Body of pancreas (tissue), 4 donors: ENCODE data around the gene SLC6A8. TPM values are rescaled to one million over a fixed set of nuclear protein-coding genes. Genes with fewer than 3 reads are reported as not detected.
A peak's percentile ranks its signal among the peaks of the same experiment; 100 is the strongest.
"Not testable (repeated sequence)": the region's sequence is repeated elsewhere in the genome, so short reads cannot be mapped to it uniquely, and the experiment has no call there.

Source experiments
- ATAC-seq: fragments of 150-250 bp; one replicate; pipeline ENCODE4 v1.9.1; 2016
- DNase-seq, 4 donors: peaks; one replicate each; pipeline ENCODE4 v3.0.0-alpha.2; 2019
- H3K27ac ChIP-seq, 4 donors: fragments of 200-600 bp; sonication (generic); 1 replicate in 3 of 4; 2 replicates in 1 of 4; pipeline versions ENCODE4 v1.5.1 to v1.6.1; 2016 to 2019; ENCODE audit warnings: mild to moderate bottlenecking in 1 of 4, mixed read lengths in 1 of 4, moderate library complexity in 1 of 4
- H3K27me3 ChIP-seq, 2 donors: fragments of 200-600 bp; sonication (generic); one replicate each; pipeline ENCODE4 v1.6.0; 2016; ENCODE audit warnings: mild to moderate bottlenecking in 1 of 2
- H3K36me3 ChIP-seq, 2 donors: fragments of 200-600 bp; sonication (generic); replicated peaks in 1 of 2; 2 replicates each; pipeline ENCODE4 v1.5.1; 2016; ENCODE audit warnings: low read depth in 2 of 2; ENCODE audit not compliant: insufficient read depth in 1 of 2
- H3K4me1 ChIP-seq: fragments of 200-600 bp; sonication (generic); one replicate; pipeline ENCODE4 v1.6.0; 2016
- H3K4me3 ChIP-seq, 2 donors: fragments of 200-600 bp; sonication (generic); 1 replicate in 1 of 2; 2 replicates in 1 of 2; pipeline ENCODE4 v1.5.1; 2016 to 2019
- H3K9me3 ChIP-seq, 3 donors: fragments of 200-600 bp; sonication (generic); 1 replicate in 2 of 3; 2 replicates in 1 of 3; pipeline ENCODE4 v1.5.1; 2016
- POLR2A ChIP-seq, 3 donors: fragments of 450-650 bp; IDR thresholded peaks; one replicate each; pipeline ENCODE4 v1.6.1; 2016; ENCODE audit warnings: antibody characterized with exemption in 3 of 3, mild to moderate bottlenecking in 2 of 3
- WGBS, 2 donors: methylation state at CpG; one replicate each; pipeline ENCODE4 v1.1.5; 2017; 5-methylcytosine and 5-hydroxymethylcytosine counted together
- intact Hi-C: fragments of 100-400 bp; cut with DNase I; formaldehyde crosslinking; loops from one replicate; pipeline ENCODE4 v1.15.1; 2023
- total RNA-seq, 2 donors: library from RNA; depleted of rRNA; stranded (reverse); fragments of >200 nt; gene quantifications; one replicate each; pipeline ENCODE4 v1.1.0, GENCODE V29; 2016
- TF ChIP-seq, protein P1 (sequence below), 7 experiments: fragments of 450-650 bp in 4 of 7; fragments of 200-600 bp in 3 of 7; sonication (generic) in 3 of 7; IDR thresholded peaks; one replicate each; pipeline ENCODE4 v1.5.1; 2016 to 2019; ENCODE audit warnings: antibody characterized with exemption in 7 of 7

Gene SLC6A8
- total RNA-seq, 2 donors from 2014 or later: 11.7 to 18.5 TPM

DNA sequence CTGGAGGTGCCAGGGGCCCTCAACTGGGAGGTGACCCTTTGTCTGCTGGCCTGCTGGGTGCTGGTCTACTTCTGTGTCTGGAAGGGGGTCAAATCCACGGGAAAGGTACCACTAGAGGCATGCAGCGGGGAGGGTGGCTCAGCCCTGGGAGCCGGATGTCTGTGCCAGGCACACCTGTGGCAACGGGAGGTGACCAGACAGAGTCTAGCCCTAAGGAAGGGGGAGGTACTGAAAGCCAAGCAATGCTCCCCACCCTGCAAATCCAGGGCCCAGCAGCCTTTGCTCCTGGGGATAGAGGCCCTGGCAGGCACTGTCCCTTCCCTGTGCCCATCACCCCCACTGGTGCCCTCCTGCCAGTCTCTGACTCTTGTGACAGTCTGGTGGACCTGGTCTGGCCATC is 4.3 kb downstream of the SLC6A8 start:
- ATAC-seq: no peak

DNA sequence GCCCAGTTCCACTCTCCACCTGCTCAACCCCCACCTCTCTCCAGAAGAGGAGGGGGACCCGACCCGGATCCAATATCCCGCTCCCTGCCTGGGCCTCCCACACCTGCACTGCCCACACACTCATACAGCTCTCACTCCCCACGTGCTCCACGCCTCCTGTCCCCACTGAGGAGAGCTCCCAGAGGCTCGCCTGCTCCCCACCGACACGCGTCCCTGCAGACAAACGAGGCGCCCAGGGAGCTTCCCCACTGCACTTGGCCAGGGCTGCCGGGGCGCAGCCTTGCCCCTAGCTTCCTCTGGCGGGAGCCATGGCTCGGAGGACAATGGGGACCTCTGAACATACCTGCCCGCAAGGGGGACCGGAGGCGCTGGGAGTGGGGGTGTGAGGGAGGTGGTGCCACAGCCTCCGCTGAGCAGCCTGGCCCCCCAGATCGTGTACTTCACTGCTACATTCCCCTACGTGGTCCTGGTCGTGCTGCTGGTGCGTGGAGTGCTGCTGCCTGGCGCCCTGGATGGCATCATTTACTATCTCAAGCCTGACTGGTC is 5.0 kb downstream of the SLC6A8 start:
- Histone ChIP-seq H3K27me3 (no peaks in the 10 kb centered on the region), H3K36me3 (no peaks in the 10 kb centered on the region), H3K4me1 (peaks cover 10% of the 10 kb centered on the region), H3K4me3 (no peak overlapping the region), H3K27ac (no peak overlapping the region), H3K9me3 (no peaks in the 10 kb centered on the region)
- 31% methylated on average over 8 of the region's 24 CpGs; no CpG with 5 or more reads in 1 of the 2 donors for WGBS, 2 donors
- TF ChIP-seq, protein P1, sequence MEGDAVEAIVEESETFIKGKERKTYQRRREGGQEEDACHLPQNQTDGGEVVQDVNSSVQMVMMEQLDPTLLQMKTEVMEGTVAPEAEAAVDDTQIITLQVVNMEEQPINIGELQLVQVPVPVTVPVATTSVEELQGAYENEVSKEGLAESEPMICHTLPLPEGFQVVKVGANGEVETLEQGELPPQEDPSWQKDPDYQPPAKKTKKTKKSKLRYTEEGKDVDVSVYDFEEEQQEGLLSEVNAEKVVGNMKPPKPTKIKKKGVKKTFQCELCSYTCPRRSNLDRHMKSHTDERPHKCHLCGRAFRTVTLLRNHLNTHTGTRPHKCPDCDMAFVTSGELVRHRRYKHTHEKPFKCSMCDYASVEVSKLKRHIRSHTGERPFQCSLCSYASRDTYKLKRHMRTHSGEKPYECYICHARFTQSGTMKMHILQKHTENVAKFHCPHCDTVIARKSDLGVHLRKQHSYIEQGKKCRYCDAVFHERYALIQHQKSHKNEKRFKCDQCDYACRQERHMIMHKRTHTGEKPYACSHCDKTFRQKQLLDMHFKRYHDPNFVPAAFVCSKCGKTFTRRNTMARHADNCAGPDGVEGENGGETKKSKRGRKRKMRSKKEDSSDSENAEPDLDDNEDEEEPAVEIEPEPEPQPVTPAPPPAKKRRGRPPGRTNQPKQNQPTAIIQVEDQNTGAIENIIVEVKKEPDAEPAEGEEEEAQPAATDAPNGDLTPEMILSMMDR (IDR thresholded peaks at IDR 0.05): no peak
- no peak for TF ChIP-seq POLR2A (IDR thresholded peaks at IDR 0.05)
- intact Hi-C loops: no loop called here
- ATAC-seq (no peak), DNase-seq (peak in 1 of 4 donors; percentile 72)

More for the DNA sequence above, 4.3 kb downstream of the SLC6A8 start:
- no peak for DNase-seq
- WGBS, 2 donors: 43% methylated on average over 3 of the region's 4 CpGs; no CpG with 5 or more reads in 1 of the 2 donors
- Histone ChIP-seq H3K27ac (no peak overlapping the region), H3K36me3 (no peaks in the 10 kb centered on the region), H3K4me3 (no peak overlapping the region), H3K9me3 (no peaks in the 10 kb centered on the region), H3K27me3 (no peaks in the 10 kb centered on the region), H3K4me1 (peaks cover 13% of the 10 kb centered on the region)
- intact Hi-C loops: no loop called here
- TF ChIP-seq POLR2A (IDR thresholded peaks at IDR 0.05): no peak

DNA sequence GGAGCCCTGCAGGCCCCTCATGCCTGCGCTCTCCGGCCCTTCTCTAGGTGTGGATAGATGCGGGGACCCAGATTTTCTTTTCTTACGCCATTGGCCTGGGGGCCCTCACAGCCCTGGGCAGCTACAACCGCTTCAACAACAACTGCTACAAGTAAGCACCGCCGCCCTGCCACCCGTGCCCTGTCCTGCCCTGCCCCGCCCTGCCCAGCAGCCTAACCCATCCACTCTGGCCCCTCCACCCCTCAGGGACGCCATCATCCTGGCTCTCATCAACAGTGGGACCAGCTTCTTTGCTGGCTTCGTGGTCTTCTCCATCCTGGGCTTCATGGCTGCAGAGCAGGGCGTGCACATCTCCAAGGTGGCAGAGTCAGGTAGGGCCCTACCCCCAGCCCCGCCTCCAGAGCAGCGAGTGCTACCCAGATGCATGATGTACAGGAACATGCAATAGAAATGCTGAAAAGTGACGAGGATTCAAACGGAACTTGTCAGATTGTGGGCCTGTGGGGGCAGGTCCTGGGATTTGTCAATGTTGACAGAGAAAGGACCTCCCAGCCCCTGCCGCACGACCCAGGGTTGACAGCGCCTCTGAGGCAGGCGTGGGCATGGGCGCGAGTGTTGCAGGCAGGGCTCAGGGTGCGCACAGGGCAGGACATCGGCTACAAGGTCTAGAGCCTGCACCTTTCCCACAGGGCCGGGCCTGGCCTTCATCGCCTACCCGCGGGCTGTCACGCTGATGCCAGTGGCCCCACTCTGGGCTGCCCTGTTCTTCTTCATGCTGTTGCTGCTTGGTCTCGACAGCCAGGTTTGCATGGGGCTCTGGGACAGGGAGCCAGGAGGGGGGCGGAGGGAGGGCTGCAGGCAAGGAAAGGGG is 5.7 kb downstream of the SLC6A8 start:
- DNase-seq: no peak
- Histone ChIP-seq H3K9me3 (no peaks in the 10 kb centered on the region), H3K4me3 (no peak overlapping the region), H3K4me1 (peaks cover 10% of the 10 kb centered on the region), H3K27ac (no peak overlapping the region), H3K36me3 (no peaks in the 10 kb centered on the region), H3K27me3 (no peaks in the 10 kb centered on the region)
- intact Hi-C loops: no loop called here
- no peak for ATAC-seq
- WGBS, 2 donors: 79 to 93% methylated on average over 3 to 8 of the region's 31 CpGs
- TF ChIP-seq POLR2A (IDR thresholded peaks at IDR 0.05): no peak
- TF ChIP-seq, protein P1 (IDR thresholded peaks at IDR 0.05): no peak

DNA sequence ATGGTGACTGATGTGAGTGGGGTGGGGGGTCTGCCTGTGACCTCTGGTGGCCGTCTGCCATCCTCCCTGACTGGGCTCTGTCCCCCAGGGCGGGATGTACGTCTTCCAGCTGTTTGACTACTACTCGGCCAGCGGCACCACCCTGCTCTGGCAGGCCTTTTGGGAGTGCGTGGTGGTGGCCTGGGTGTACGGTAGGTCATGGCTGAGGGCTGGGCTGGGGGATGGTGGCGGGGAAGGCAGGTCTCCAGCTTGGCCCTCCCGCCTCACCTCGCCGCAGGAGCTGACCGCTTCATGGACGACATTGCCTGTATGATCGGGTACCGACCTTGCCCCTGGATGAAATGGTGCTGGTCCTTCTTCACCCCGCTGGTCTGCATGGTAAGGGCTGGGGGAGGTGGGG is 6.5 kb downstream of the SLC6A8 start:
- H3K27ac ChIP-seq, DNase-seq, intact Hi-C loops, H3K9me3 ChIP-seq, ATAC-seq, H3K36me3 ChIP-seq, H3K4me1 ChIP-seq, H3K27me3 ChIP-seq, H3K4me3 ChIP-seq: not testable (repeated sequence)
- WGBS, 2 donors: 89% methylated on average over 9 of the region's 16 CpGs; no CpG with 5 or more reads in 1 of the 2 donors

DNA sequence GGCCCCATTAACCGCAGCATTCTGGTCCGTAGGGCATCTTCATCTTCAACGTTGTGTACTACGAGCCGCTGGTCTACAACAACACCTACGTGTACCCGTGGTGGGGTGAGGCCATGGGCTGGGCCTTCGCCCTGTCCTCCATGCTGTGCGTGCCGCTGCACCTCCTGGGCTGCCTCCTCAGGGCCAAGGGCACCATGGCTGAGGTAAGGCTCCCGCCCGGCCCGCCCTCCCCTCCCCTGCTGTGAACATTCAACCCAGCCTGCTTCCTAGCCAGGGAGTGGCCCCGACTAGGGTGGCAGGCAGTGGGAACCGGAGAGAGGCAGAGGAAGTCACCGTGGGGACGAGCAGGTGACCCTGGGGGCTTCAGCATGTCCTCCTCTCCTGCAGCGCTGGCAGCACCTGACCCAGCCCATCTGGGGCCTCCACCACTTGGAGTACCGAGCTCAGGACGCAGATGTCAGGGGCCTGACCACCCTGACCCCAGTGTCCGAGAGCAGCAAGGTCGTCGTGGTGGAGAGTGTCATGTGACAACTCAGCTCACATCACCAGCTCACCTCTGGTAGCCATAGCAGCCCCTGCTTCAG is 7.1 kb downstream of the SLC6A8 start:
- DNase-seq (no peak), ATAC-seq (no peak)
- Histone ChIP-seq H3K4me1 (peaks cover 7% of the 10 kb centered on the region), H3K4me3 (no peak overlapping the region), H3K27me3 (no peaks in the 10 kb centered on the region), H3K9me3 (no peaks in the 10 kb centered on the region), H3K36me3 (no peaks in the 10 kb centered on the region), H3K27ac (no peak overlapping the region)
- intact Hi-C loops: no loop called here
- WGBS, 2 donors: 90% methylated on average over 4 of the region's 23 CpGs; no CpG with 5 or more reads in 1 of the 2 donors
- TF ChIP-seq, protein P1 (IDR thresholded peaks at IDR 0.05): no peak
- no peak for TF ChIP-seq POLR2A (IDR thresholded peaks at IDR 0.05)
